Keratinocyte (primary cell): ENCODE measurements around the gene CCR9.

Source experiments
- CTCF ChIP-seq, 3 experiments: IDR thresholded peaks in 1 of 3; conservative IDR thresholded peaks in 1 of 3; optimal IDR thresholded peaks in 1 of 3; 2 replicates in 2 of 3; 3 replicates in 1 of 3; pipeline versions ENCODE3 to v1.5.1; 2011; ENCODE audit warnings: low read length in 3 of 3, mild to moderate bottlenecking in 3 of 3, moderate library complexity in 2 of 3, control low read depth in 1 of 3, inconsistent platforms in 1 of 3; ENCODE audit not compliant: insufficient read depth in 2 of 3; ENCODE audit errors: extremely low read depth in 1 of 3
- EZH2 ChIP-seq: IDR thresholded peaks from one replicate; pipeline ENCODE4 v1.6.1; 2012; ENCODE audit warnings: inconsistent platforms, mild to moderate bottlenecking, low read length, moderate library complexity

DNA sequence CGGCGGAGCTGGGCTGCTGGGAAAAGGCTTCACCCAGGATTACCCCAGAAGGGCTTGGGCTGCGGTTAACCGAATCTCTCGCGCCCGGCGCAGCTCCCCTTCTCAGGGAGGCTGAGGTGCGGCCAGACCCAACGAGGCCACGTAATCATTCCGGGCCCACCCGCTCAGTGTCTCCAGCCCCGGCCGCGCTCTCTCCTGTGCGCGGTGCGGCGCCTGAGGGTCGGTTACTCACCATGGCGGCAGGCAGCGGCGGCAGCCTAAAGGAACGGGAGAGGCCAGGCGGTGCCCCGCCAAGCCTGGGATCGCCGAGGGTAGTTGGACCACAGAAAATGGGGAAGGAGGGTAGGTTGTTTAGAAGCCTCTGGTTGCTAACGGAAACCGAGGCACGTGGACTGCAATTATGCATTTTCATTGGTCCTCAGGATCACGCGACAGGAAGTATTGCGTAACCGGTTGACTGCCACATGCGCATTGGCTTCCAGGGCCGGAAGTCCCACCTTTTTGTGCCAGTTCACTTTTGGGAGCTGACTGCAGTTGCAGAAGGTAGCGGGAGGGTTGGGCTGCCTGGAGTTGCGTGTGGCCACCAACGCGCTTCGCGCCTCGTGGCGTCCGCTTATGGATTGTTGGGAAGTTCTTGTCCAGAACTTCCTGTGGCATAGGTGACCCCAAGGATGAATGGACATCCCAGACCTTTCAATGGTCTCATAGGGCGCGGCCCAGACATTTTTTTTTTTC, 44.4 kb upstream of the CCR9 start, which contains the start of gene LZTFL1:
- TF ChIP-seq CTCF (optimal IDR thresholded peaks at IDR 0.05 in 1 of 3, IDR thresholded peaks at IDR 0.05 in 1 of 3, conservative IDR thresholded peaks at IDR 0.05 in 1 of 3; ENCODE audit: extremely low read depth in 1 of 3, insufficient read depth in 2 of 3, low read length in 3 of 3) (no peak), EZH2 (no peak)
